ENCODE data around the gene CACNA1S.

CACNA1S gene

DNA sequence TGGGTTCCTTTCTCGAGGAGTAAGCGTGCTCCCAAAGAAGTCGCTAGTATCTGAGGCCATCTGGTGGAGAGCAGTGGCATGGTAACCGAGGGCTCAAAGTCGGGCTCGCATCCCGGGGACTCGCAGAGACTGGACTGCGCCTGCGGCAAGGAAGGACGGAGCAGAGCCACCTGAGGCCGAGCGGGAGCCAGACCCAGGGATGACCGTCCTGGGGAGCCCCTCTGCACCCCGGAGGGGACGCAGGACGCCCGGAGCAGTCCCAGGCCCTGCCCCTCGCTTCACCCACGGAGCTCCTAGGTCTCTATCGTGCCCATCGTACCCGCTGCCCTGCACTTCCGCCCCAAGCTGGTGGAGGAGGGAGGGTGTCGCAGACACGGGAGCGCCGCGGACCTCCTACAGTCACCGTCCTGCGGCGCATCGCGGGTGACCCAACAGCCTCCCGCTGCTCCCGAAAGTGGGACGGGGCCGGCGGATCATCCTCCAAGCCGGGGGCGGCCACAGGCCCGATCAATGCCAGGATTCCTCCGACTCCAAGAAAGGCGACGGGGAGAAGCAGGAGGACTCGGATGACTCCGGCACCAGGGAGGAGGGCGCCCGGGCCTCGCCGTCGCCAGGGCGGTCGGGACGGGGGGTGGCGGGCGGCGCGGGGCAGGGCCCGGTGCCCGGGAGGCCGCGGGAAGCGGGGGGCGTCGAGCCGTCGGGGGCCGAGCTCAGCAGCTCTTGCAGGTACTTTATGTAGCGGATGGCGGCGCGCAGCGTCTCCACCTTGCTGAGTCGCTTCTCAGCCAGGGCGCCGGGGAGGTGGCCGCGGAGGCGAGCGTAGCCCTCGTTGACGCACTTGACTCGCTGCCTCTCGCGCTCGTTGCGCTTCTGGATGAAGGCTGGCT, 2.3 kb upstream of the CACNA1S start:
- peak; percentile 99 for DNase-seq

DNA sequence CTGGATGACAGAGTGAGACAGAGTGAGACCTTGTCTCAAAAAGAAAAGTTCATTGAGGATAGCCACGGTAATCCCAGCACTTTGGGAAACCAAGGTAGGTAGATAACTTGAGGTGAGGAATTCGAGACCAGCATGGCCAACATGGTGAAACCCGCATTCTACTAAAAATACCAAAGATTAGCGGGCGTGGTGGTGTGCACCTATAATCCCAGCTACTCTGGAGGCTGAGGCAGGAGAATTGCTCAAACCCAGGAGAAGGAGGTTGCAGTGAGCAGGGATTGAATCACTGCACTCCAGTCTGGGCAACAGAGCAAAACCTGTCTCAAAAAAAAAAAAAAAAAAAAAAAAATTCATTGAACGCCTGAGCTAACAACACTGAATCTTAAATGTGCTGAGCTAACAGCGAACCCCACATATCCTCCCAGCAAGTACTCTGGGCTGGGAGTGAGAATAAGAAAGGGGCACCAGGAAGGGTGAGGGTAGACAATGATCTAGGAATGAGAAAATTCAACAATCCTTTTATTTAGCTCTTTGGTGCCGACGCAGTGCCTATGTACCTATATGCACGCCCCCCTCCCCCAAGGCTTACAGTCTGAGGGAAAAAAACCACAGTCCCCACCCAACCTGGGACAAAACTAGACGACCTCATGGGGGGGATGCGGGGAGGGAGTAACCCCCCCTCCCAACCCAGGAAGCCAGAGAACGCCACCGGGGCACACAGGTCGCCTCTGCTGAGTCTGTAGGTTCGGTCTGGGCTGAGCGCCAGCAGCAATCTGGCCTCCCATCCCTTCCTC, 1.4 kb upstream of the CACNA1S start:
- DNase-seq, result no peak

DNA sequence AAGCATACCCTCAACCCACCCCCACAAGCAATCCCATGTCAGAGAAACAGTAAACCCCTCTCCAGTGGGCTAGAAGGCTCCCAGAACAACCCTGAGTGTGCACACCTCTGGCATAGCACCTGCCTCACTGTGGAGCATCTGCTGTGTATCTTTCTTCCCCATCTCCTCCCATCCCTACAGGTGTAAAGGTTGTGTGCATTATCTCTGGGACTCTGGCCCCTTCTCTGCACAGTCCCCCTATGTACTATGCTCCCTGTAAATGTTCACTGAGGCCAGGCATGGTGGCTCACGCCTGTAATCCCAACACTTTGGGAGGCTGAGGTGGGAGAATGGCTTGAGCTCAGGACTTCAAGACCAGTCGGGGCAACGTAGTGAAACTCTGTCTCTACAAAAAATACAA, 700 bp upstream of the CACNA1S start:
- DNase-seq, result no peak

DNA sequence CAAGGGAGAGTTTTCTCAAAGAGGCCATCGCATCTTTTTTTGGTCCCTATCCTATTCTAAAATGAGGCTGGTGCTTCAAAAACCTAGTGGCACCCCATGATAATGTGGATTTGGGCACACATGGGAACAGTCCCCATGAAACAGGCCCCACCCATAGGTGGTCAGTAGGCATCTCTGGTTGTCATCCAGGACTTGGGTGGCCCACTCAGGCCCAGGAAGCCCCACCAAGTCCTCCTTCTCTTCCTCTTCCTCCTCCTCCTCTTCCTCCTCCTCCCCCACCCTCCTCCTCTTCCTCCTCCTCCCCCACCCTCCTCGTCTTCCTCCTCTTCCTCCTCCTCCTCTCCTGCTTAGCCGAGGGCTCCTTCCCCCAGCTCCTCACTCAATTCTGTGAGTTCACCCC, 554 bp downstream of the CACNA1S start:
- no peak for DNase-seq

DNA sequence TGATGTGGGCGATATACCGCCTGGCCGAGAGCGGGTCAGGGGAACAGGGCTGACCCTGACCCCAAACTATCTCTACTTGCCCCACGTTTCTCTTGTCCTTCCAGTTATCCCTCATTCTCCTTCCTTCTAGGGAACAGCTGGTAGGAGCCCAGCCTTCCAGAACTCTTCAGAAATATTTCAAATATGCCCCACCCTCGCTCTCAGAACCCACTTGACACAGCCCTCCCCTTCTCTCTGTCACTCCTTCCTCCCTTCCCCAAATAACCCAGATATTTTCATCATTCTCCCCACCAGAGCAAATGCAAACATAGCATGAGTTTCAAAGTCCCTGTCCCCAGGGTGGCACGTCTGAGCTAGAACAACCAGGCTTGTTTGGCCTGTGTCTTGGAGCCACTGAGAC, 1.1 kb downstream of the CACNA1S start:
- no peak for DNase-seq

DNA sequence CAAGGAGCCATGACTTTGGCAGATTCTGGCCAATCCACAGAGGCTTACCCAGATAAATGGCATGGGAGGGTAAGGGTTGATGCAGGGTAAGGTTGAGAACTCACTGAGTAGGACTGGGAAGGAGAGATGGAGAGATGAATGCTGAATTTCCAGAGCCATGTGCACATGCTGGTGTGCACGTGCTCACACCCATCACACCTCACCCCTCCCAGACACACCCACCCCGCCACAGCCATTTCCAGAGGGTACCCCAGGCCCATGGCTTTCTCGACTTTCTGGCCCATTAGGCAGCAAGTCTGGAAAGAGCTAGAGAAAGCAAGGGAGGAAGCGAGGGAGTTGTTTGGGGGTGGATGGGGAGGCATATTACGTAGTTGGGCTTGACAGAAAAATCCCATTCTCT, 1.6 kb downstream of the CACNA1S start:
- no peak for DNase-seq

DNA sequence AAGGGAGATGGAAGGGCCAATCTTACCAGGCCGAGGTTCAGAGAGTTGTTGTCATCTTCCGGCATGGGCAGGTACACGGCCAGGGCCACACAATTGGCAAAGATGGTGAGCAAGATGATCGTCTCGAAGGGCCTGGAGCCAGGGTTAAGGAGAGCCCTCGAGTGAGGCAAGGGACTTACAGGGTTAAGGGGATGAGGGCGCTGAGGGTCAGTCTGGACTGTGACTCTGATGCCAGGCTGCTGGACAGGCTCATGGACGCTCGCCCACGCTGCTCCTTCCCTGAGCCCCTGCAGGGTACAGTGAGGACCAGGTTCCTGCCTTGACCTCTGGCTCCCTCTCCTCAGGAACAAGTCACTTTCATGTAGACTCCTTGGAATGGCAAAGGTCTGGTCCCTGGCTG, 2.1 kb downstream of the CACNA1S start:
- no peak for DNase-seq

DNA sequence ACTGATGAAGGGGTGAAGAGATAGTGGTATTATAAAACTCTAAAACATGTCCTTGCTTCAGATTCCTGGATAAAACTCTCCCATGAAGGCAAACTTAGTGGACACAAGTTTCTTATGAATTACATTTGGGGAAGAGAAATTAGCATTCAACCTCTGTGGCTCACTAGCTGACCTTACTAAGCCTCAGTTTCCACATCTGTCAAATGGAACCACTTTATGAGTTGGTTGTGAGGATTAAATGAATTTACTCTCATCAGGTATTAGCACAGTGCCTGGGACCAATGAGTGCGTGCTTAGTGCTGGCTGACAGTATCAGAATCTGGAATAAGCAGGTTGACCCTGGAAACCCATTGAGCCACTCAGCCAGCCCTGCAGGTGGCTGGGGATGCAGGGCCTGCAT, 2.6 kb downstream of the CACNA1S start:
- DNase-seq, result no peak

DNA sequence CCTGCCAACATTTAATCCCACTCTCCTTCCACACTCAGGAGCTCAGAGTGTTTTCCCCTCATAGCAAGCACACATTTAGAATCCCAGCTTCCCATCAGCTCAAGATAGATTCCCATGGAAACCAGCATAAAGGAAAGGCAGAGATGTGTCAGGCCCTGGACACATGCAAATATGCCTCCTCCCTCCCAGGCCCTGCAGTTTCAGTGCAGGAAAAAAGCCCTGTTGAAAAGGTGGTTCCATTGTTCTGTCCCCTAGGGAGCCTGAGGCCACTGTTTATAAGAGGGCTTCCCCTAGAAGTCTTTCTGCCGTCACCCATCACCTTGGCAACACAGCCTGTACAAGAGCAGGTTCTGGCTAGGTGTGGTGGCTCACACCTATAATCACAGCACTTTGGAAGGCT, 3.6 kb downstream of the CACNA1S start:
- peak; percentile 34 for DNase-seq

DNA sequence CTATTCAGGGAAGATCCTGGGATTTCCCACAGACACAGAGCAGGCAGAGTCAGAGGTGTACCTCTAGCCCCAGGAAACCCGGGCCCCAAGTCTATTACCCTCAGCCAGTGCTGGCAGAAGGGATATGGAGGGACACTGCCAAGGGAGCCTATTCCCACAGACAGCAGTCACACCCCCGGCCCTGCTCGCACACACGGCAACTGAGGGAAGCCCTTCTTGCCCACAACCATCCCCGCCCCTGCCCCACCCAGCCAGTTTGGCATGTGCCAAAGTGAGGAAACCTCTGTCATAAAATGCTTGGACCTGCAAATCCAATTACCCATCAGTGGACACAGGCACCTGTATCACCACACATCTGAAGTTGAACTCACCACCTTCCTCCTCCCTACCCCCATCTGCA, 6.5 kb downstream of the CACNA1S start:
- no peak for DNase-seq

DNA sequence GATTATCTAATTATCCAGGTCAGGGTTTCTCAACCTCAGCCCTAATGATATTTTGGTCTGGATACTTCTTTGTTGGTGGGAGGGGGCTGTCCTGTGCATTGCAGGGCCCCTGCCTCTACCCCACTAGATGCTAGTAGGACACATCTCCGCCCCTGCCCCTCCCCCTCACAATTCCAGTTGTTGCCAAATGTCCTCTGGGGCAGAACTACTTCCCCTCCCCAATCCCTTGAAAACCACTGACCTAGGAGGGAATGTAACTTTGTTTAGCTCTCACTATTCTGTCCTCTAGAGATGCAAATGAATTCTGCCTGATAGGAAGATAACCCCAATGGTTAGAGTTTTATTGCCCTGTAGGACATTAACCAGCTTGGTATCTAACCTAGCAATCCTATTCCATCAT, 8.1 kb downstream of the CACNA1S start:
- no peak for DNase-seq

DNA sequence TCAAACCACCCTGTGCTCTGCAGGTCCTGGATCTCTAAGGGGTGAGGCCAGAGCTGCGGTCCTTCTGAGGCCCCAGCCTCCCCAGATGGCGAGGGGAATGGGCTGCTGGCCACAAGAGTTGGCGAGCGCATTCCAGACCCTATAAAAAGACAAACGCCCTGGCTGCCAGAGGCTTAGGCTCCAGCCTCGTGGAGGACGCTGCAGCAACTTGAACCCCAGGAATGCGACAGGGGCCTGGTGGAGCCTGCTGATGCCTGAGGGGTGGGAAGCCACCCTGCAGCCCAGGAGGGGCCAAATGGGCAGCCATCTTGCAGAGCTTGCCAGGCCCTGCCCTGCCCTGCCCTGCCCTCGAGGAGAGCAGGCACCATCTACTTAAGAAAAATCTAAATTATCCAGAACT, 8.6 kb downstream of the CACNA1S start:
- DNase-seq, result no peak

DNA sequence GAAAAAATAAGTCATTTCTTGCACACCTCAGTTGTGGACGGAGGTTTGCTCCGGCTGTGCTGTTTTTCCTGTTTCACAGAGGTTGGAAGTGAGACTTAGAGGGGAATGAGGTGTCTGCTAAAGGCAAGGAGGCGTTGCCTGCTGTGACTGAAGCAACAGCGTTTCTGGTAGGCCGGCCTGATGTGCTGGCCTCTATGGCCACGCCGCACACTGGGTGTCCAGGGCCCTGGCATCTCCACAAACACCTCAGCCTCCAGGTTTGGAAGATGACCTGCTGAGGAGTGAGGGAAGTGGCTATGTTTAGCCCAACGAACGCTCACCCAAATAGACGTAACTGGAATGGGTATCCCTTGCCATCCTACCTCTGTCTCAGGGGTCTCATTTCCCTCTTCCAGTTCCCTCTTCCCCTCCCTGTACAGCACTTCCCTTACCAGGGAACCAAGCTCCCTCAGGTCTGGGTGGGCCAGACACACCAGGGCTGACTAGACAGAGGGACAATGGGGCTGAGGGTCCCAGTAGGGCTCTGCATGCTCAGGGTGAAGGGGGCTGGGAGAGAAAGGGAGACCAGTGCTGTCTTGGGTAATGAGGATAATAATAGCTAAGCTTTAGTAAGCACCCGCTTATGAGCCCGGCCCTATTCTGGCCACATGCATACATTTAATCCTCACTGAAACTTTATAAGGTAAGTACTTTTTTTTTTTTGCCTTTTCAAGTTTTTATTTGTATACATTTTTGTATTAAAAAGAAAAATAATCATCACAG, 11.9 kb downstream of the CACNA1S start:
- DNase-seq, result no peak

DNA sequence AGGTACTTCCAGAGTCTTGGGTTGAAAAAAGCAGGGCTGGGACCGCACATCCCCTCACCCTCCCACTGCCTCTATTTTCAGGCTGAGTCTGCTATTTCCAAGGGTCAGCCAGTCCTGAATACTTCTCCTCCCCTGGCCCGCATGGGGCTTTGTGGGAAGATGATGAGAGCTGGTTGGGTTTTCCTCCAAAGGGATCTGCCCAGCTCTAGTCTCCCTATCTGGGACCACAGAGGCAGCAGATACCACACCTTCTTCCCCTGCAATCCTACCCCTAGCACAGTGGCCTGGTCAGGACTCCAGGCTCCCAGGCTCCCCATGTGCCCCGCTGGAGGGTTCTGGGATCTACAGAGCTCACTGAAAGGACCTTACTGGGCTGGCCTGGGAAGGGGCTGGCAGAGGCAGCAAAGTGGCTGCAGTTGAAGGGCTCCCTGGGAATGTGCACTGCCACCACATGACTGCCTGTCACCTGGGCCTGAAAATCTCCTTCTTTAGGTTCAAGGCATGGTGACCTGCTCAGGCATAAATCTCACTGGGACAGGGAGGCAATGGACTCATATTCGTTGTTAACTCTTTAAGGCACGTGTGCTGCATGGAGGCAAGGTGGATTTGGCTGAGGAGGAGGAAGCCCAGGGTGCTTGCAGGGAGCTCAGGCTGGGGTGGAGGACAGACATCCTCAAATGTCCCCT, 13.1 kb downstream of the CACNA1S start:
- DNase-seq, result no peak

DNA sequence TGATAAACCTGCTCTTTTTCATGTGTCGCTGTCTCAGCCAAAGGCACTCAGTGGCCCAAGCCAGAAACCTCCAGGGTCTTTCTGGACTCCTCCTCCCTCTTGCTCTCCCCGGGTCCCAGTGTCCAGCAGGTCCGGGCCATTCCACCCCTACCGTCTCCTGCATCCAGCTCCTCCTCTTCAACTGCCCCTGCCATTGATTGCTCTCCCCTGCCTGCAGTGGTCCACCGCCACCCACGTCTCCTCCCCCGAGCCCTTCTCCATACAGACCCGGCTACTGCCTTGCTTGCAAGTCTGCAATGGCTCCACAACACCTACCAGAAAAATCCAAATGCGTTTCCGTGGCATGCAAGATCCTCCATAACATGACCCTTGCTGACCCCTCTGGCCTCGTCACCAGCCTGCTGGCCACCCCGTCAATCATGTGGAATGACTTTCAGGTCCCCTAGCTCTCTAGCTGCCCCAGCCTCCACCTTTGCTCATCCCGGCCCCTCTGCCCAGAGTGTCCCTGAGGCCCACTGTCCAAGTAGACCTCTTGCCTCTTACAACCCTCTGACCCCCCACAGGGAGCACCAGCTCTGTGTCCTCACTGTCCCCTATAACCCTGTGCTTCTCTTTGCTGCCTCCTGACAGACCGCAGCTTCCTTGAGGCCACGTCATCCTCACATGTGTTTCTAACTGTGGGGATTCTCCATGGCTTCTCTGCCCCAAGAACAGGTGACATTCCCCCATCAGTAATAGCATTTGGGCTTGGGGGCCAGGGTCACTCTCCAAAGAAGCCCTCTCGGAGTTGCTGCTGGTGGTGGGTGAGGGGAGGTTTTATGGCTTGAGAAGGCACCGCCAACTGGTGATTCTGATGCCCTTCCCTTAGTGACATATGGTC, 15.0 kb downstream of the CACNA1S start:
- no peak for DNase-seq

DNA sequence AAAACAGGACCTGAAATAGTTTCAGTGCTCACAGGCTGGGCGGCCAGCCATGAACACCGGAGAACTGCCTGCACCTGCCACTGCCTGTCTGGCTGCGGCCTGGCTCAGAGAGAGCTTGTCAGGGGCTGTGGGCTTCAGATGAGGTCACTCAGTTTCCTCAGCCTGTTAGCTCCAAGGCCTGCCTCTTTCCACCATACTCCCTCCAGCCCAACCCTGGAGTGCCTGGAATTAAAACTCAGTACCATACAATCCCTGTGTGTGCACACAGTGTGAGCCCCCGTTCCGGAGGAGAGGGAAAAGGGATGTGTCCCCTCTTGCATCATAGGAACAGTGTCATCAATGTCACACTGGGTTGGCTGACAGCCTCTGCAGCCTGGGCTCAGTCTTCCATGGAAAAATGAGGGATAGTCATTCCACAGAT, 16.2 kb downstream of the CACNA1S start:
- no peak for DNase-seq

DNA sequence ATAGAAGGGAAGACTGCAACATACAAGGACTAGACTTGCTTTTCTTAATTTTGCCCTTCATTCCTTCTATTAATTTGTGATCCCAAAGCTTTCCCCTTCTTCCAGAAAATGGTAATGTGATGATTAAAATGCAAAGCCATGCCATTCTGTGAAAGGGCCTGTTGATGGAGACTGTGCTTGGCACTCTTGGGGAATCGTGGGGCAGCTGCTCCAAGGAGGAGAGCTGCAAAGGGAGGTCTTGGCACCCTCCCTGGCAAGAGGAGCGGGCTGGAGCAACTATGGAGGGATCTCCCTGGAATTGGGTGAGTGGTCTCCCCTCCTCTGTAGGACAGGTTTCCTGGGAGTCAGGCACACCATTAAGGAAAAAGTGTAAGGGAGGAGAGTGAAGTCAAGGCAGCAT, 16.6 kb downstream of the CACNA1S start:
- DNase-seq, result no peak

DNA sequence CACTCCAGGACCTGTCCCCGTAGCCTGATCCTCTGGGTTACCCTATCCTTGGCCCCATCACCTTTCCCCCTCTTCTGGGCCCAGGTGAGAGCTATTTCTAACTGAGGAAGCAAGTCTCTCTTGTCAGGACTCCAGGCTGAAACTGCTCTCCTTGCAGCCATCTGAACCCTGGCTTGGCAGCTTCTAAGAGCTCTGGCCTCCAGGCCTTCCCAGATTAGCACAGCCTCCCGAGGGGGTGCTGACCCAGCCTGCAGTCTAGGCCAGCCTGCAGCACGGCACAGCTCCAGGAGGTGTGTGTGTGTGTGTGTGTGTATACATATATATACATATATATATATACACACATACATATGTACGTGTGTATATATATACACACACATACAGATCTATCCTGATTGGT, 17.4 kb downstream of the CACNA1S start:
- DNase-seq, result no peak

DNA sequence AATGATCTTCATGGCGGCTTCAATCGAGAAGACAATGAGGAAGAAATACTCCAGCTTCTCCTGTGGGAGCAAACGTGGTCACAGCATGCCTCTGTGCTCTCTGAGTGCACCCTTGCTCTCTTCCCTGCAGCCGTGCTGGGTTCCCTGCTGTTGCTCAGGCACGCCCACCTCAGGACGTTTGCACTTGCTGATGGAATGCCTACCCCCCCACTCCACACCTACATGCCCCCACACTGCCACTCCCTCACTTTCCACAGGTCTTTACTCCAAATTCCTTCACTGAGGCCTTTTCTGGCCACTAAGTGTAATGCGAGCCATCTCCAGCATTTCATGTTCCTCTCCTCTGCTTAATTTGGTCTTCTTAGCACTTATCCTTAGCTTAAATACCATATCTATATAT, 18.3 kb downstream of the CACNA1S start:
- DNase-seq, result no peak

DNA sequence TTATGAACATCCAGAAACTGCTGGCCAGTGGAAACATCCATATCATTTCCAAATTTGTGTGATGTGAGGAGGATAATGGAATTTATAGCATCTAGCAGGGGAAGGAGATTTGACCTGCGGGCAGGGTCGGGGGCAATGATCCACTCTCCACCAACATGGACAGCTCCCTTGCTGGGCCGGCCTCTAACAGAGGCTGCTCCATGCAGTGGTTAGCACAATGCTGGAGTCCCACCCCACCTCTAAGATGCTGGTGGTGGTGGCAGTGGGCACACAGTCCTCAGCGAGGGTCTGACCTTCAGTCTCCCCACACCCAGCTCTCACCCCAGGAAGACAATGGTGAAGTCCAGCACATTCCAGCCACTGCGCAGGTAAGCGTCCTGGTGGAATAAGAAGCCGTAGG, 18.7 kb downstream of the CACNA1S start:
- no peak for DNase-seq

DNA sequence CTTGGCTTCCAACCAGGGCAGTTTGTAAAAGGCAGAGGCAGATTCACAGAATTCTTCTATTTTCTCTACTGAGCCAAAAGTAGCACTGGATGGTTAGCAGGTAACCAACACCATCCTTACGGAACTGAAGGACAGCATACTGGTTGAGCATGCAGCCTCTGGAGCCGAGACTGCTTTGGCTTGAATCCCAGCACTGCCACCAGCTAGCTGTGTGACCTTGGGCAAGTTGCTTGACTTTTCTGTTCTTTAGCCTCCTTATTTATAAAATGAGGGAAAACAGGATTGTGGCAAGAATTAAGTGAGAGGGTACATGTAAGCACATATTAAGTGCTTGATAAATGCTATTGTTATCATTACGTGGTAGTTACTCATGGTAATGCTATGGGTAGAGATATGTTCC, 19.5 kb downstream of the CACNA1S start:
- no peak for DNase-seq

DNA sequence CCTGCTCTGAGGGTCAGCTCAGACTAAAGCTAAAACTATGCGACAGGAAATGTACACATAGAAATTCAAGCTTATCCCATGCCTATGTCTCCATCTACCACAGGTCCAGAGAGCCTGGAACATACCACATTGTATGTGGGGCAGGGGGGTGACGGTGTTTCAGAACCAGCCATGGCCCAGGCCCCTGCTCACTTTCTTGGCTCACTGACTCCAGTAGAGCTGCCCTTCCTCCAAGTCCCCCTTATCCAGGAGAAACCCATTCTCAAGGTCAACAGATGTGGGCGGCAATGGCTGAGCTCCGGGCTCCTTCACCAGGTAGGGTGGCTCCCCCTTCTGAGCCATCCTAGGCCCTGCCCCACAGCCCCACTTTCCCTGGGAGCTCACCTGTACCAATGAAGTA, 21.0 kb downstream of the CACNA1S start:
- DNase-seq, result no peak

Data from DMS53 (cell line).